KBM-7 (cell line): ENCODE measurements around the gene KLHL12.
A peak's percentile ranks its signal among the peaks of the same experiment; 100 is the strongest.

ENCODE experiments used
- DNase-seq: peaks from one replicate; pipeline ENCODE4 v3.0.0-alpha.2; 2015
- in situ Hi-C: fragments of 300-500 bp; cut with MboI; formaldehyde crosslinking; loops from 2 replicates; pipeline ENCODE4 v1.14.3; 2020; ENCODE audit warnings: low sequenced_read_pairs, low pct_unique_long_range_greater_than_20kb, mixed read lengths

Gene KLHL12

GRCh38 chr1:202854787-202855186 is 72.2 kb downstream of the KLHL12 start:
- DNase-seq, result no peak
- in situ Hi-C loops, result no loop called here

GRCh38 chr1:202852163-202852904 is 74.7 kb downstream of the KLHL12 start:
- peak; percentile 74 for DNase-seq
- in situ Hi-C loops, result no loop called here

- in situ Hi-C loops, result no loop called here
- DNase-seq, result no peak
These were observed 76.3 kb downstream of the KLHL12 start for GRCh38 chr1:202850593-202851362.

- DNase-seq, result no peak
- in situ Hi-C loops, result no loop called here
These were observed 78.9 kb downstream of the KLHL12 start for GRCh38 chr1:202848191-202848542.

GRCh38 chr1:202844935-202845334 is 82.1 kb downstream of the KLHL12 start:
- DNase-seq, result no peak
- in situ Hi-C loops, result no loop called here

GRCh38 chr1:202844259-202844658 is 82.8 kb downstream of the KLHL12 start:
- in situ Hi-C loops, result no loop called here
- DNase-seq, result no peak

GRCh38 chr1:202843081-202843480 is 84.0 kb downstream of the KLHL12 start:
- in situ Hi-C loops, result no loop called here
- no peak for DNase-seq
